Mesendoderm (in vitro differentiated cells): ENCODE data around the gene SLC4A1AP.

Experiments used
- DNase-seq: peaks from one replicate; pipeline ENCODE4 v3.0.0; 2013
- H2AK5ac ChIP-seq: 2 replicates; pipeline ENCODE4 v1.6.1; 2013; ENCODE audit warnings: low read length, inconsistent platforms
- H2BK120ac ChIP-seq: 2 replicates; pipeline ENCODE4 v1.6.1; 2013; ENCODE audit warnings: low read depth, mild to moderate bottlenecking, low read length, moderate library complexity, mixed read lengths
- H2BK15ac ChIP-seq: replicated peaks from 2 replicates; pipeline ENCODE4 v1.6.1; 2013; ENCODE audit warnings: low read depth, mild to moderate bottlenecking, moderate library complexity
- H2BK5ac ChIP-seq: 2 replicates; pipeline ENCODE4 v1.6.1; 2013; ENCODE audit warnings: low read length, inconsistent platforms
- H3K18ac ChIP-seq: 2 replicates; pipeline ENCODE4 v1.6.1; 2013; ENCODE audit warnings: mild to moderate bottlenecking, low read length, mixed read lengths
- H3K23ac ChIP-seq: one replicate; pipeline ENCODE4 v1.6.1; 2013; ENCODE audit warnings: low read length
- H3K27ac ChIP-seq: 2 replicates; pipeline ENCODE4 v1.5.1; 2013; ENCODE audit warnings: low read depth, mild to moderate bottlenecking, inconsistent platforms, low read length, moderate library complexity
- H3K27me3 ChIP-seq: 2 replicates; pipeline ENCODE4 v1.6.1; 2013; ENCODE audit warnings: low read length, control low read depth, mild to moderate bottlenecking, inconsistent platforms; ENCODE audit not compliant: insufficient read depth, poor library complexity
- H3K36me3 ChIP-seq: 2 replicates; pipeline ENCODE4 v1.6.1; 2013; ENCODE audit warnings: low read length, inconsistent platforms; ENCODE audit not compliant: control insufficient read depth, insufficient read depth
- H3K4ac ChIP-seq: one replicate; pipeline ENCODE4 v1.6.1; 2013; ENCODE audit warnings: low read depth, mild to moderate bottlenecking, low read length, moderate library complexity
- H3K4me1 ChIP-seq: 2 replicates; pipeline ENCODE4 v1.6.1; 2013; ENCODE audit warnings: low read depth, low read length, inconsistent platforms; ENCODE audit not compliant: control insufficient read depth
- H3K4me2 ChIP-seq: 2 replicates; pipeline ENCODE4 v1.6.1; 2013; ENCODE audit warnings: low read length
- H3K4me3 ChIP-seq: 2 replicates; pipeline ENCODE4 v1.5.1; 2013; ENCODE audit warnings: mild to moderate bottlenecking, low read length
- H3K56ac ChIP-seq: one replicate; pipeline ENCODE4 v1.6.1; 2013; ENCODE audit warnings: low read length
- H3K79me1 ChIP-seq: 2 replicates; pipeline ENCODE4 v1.6.1; 2013; ENCODE audit warnings: low read length, inconsistent platforms
- H3K79me2 ChIP-seq: 2 replicates; pipeline ENCODE4 v1.6.1; 2013; ENCODE audit warnings: mild to moderate bottlenecking, low read length; ENCODE audit not compliant: control insufficient read depth, insufficient read depth
- H3K9ac ChIP-seq: 2 replicates; pipeline ENCODE4 v1.6.1; 2013; ENCODE audit warnings: low read length, inconsistent platforms
- H4K5ac ChIP-seq: one replicate; pipeline ENCODE4 v1.6.1; 2013; ENCODE audit warnings: low read length
- H4K8ac ChIP-seq: one replicate; pipeline ENCODE4 v1.6.1; 2013; ENCODE audit warnings: low read depth, mild to moderate bottlenecking, control low read depth, low read length, moderate library complexity
- WGBS: extraction: QIAGEN DNeasy Blood & Tissue Kit; methylation state at CpG from one replicate; pipeline ENCODE4 v1.1.7; 2013; ENCODE audit warnings: low lambda C conversion rate, missing lambda C conversion rate; ENCODE audit not compliant: insufficient coverage; ENCODE audit errors: extremely low coverage; 5-methylcytosine and 5-hydroxymethylcytosine counted together

SLC4A1AP gene

GRCh38 chr2:27697660-27698059, 34.0 kb downstream of the SLC4A1AP start:
- Histone ChIP-seq H2BK15ac (no peak overlapping the region), H3K79me2 (no peaks in the 10 kb centered on the region), H3K79me1 (no peaks in the 10 kb centered on the region), H4K8ac (no peak overlapping the region), H3K23ac (no peak overlapping the region), H2BK120ac (no peak overlapping the region), H3K4ac (no peak overlapping the region), H3K36me3 (no peaks in the 10 kb centered on the region), H4K5ac (no peak overlapping the region), H3K4me2 (no peak overlapping the region), H3K4me3 (no peak overlapping the region), H3K56ac (no peak overlapping the region), H3K27me3 (no peaks in the 10 kb centered on the region), H3K4me1 (no peaks in the 10 kb centered on the region), H3K9ac (no peak overlapping the region), H3K18ac (no peak overlapping the region), H2AK5ac (no peak overlapping the region), H2BK5ac (no peak overlapping the region), H3K27ac (no peak overlapping the region)
- WGBS, result no CpG with 5 or more reads among the region's 1 CpG
- DNase-seq, result no peak

GRCh38 chr2:27701676-27702075, 38.0 kb downstream of the SLC4A1AP start:
- no peak overlapping the region for H3K27ac ChIP-seq
- no CpG with 5 or more reads among the region's 5 CpGs for WGBS

GRCh38 chr2:27702302-27702701, 38.6 kb downstream of the SLC4A1AP start:
- no peak overlapping the region for H3K4ac ChIP-seq
- H4K5ac ChIP-seq, result no peak overlapping the region
- H3K4me2 ChIP-seq, result no peak overlapping the region
- H3K18ac ChIP-seq, result no peak overlapping the region
- H3K79me1 ChIP-seq, result no peaks in the 10 kb centered on the region
- H4K8ac ChIP-seq, result no peak overlapping the region
- no peak overlapping the region for H2AK5ac ChIP-seq
- no peaks in the 10 kb centered on the region for H3K4me1 ChIP-seq
- WGBS, result no CpG with 5 or more reads among the region's 1 CpG
- no peak overlapping the region for H2BK15ac ChIP-seq
- H3K23ac ChIP-seq, result no peak overlapping the region
- H2BK120ac ChIP-seq, result no peak overlapping the region
- H3K4me3 ChIP-seq, result no peak overlapping the region
- H3K27me3 ChIP-seq, result no peaks in the 10 kb centered on the region
- no peak for DNase-seq
- H2BK5ac ChIP-seq, result no peak overlapping the region
- H3K9ac ChIP-seq, result no peak overlapping the region
- H3K36me3 ChIP-seq, result no peaks in the 10 kb centered on the region
- H3K56ac ChIP-seq, result no peak overlapping the region
- no peak overlapping the region for H3K27ac ChIP-seq
- no peaks in the 10 kb centered on the region for H3K79me2 ChIP-seq

More at GRCh38 chr2:27701676-27702075, 38.0 kb downstream of the SLC4A1AP start:
- Histone ChIP-seq H3K79me2 (no peaks in the 10 kb centered on the region), H3K4ac (no peak overlapping the region), H3K27me3 (no peaks in the 10 kb centered on the region), H4K8ac (no peak overlapping the region), H3K9ac (no peak overlapping the region), H3K23ac (no peak overlapping the region), H2AK5ac (no peak overlapping the region), H3K18ac (no peak overlapping the region), H2BK15ac (no peak overlapping the region), H3K56ac (no peak overlapping the region), H2BK5ac (no peak overlapping the region), H2BK120ac (no peak overlapping the region), H3K36me3 (no peaks in the 10 kb centered on the region), H3K4me3 (no peak overlapping the region), H3K79me1 (no peaks in the 10 kb centered on the region), H3K4me1 (no peaks in the 10 kb centered on the region), H3K4me2 (no peak overlapping the region), H4K5ac (no peak overlapping the region)
- DNase-seq, result no peak

GRCh38 chr2:27703638-27704341, 40.1 kb downstream of the SLC4A1AP start:
- DNase-seq, result peak; percentile 90
- no peak overlapping the region for H3K23ac ChIP-seq
- H2BK120ac ChIP-seq, result no peak overlapping the region
- H3K79me1 ChIP-seq, result no peaks in the 10 kb centered on the region
- no peak overlapping the region for H3K18ac ChIP-seq
- H3K27ac ChIP-seq, result no peak overlapping the region
- no peak overlapping the region for H4K8ac ChIP-seq
- no peaks in the 10 kb centered on the region for H3K4me1 ChIP-seq
- no peak overlapping the region for H3K4me2 ChIP-seq
- WGBS, result 100% methylated on average over 1 of the region's 9 CpGs
- H3K9ac ChIP-seq, result no peak overlapping the region
- H3K79me2 ChIP-seq, result no peaks in the 10 kb centered on the region
- peak overlapping the region; percentile 9 for H3K56ac ChIP-seq
- H2BK15ac ChIP-seq, result no peak overlapping the region
- H3K4me3 ChIP-seq, result no peak overlapping the region
- H2BK5ac ChIP-seq, result no peak overlapping the region
- H3K4ac ChIP-seq, result no peak overlapping the region
- no peaks in the 10 kb centered on the region for H3K36me3 ChIP-seq
- H3K27me3 ChIP-seq, result no peaks in the 10 kb centered on the region
- no peak overlapping the region for H4K5ac ChIP-seq
- H2AK5ac ChIP-seq, result no peak overlapping the region

- H3K4me1 ChIP-seq, result no peaks in the 10 kb centered on the region
- H3K18ac ChIP-seq, result no peak overlapping the region
- no peak overlapping the region for H2BK5ac ChIP-seq
- no peak overlapping the region for H3K4ac ChIP-seq
- DNase-seq, result no peak
- H4K8ac ChIP-seq, result no peak overlapping the region
- H2AK5ac ChIP-seq, result no peak overlapping the region
- H3K27me3 ChIP-seq, result no peaks in the 10 kb centered on the region
- H3K23ac ChIP-seq, result no peak overlapping the region
- no peak overlapping the region for H3K56ac ChIP-seq
- H3K9ac ChIP-seq, result no peak overlapping the region
- no CpG with 5 or more reads among the region's 5 CpGs for WGBS
- no peak overlapping the region for H2BK120ac ChIP-seq
- no peaks in the 10 kb centered on the region for H3K79me1 ChIP-seq
- H4K5ac ChIP-seq, result no peak overlapping the region
- no peak overlapping the region for H3K27ac ChIP-seq
- H3K36me3 ChIP-seq, result no peaks in the 10 kb centered on the region
- no peaks in the 10 kb centered on the region for H3K79me2 ChIP-seq
- H3K4me2 ChIP-seq, result no peak overlapping the region
- no peak overlapping the region for H3K4me3 ChIP-seq
- no peak overlapping the region for H2BK15ac ChIP-seq
These were observed 40.7 kb downstream of the SLC4A1AP start for GRCh38 chr2:27704342-27704876.
